Measurements from ENCODE around the gene HLA-DPB1.

The HLA-DPB1 gene

DNA sequence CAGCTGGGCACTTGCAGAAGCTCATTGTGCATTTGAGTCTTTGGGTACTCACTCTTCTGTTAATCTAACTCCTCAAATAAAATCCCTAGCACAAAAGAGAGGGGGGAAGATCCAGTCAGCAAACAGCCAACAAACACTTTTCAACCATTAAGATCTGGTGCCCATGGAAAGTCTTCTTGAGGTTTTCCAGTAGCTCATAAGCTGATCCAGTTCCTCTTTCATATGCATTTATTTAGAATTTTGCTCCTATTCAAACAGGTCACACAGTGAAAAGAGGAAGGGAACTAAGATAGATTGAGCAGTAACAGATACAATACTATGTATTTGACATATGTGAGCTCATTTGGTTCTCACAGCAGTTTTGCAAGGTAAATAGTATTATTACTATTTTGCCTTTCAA is 38.6 kb downstream of the HLA-DPB1 start:
- Histone ChIP-seq H3K4me1 (ENCODE audit: low read length) (no peaks in the 10 kb centered on the region), H3F3A (ENCODE audit: insufficient read depth, low read length) (no peaks in the 10 kb centered on the region), H4K20me1 (ENCODE audit: insufficient read depth, low read length) (no peaks in the 10 kb centered on the region), H3K27me3 (replicated peaks; ENCODE audit: insufficient read depth, low read length) (peaks cover 31% of the 10 kb centered on the region), H3K79me2 (ENCODE audit: low read length) (no peaks in the 10 kb centered on the region), H3K36me3 (replicated peaks; ENCODE audit: insufficient read depth, low read length) (no peaks in the 10 kb centered on the region), H3K9me2 (replicated peaks; ENCODE audit: insufficient read depth, low read length) (no peaks in the 10 kb centered on the region), H3K27ac (ENCODE audit: low read length) (no peak overlapping the region), H3K9ac (ENCODE audit: low read length) (no peak overlapping the region), H2AFZ (ENCODE audit: low read length) (no peak overlapping the region), H3K4me3 (ENCODE audit: low read length) (no peak overlapping the region), H3K4me2 (ENCODE audit: low read depth, low read length) (no peak overlapping the region), H3K9me3 (replicated peaks; ENCODE audit: insufficient read depth, low read length) (no peaks in the 10 kb centered on the region)
- no peak for DNase-seq
- no peak for TF ChIP-seq EZH2 (optimal IDR thresholded peaks at IDR 0.05; ENCODE audit: low read depth, low read length)
- TF ChIP-seq CTCF (IDR thresholded peaks at IDR 0.05; ENCODE audit: low read length): no peak
- no peak for TF ChIP-seq EZH2phosphoT487 (IDR thresholded peaks at IDR 0.05; ENCODE audit: low read length)

DNA sequence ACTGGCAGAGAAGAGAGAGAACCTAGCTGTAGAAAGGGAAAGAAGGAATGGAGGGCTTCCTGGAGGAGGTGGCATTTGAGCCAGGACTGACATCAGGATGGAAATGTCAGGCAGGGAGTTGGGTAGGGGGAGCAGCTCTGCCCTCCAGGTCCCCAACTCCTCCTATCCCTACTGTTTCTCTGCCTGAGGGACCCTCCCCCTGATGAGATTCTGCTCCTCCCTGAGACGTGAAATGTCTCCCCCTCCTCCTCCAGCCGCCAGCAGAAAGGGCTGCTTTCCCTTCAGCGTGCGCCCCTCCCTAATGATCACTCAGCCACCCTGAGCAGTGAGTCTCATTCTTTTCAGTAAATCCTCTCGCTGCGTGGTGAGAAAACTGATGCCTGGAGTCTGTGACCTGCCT is 40.6 kb downstream of the HLA-DPB1 start:
- no peak for DNase-seq
- no peak overlapping the region for H3K27ac ChIP-seq (ENCODE audit: low read length)
- TF ChIP-seq EZH2phosphoT487 (IDR thresholded peaks at IDR 0.05; ENCODE audit: low read length): no peak
- TF ChIP-seq CTCF (IDR thresholded peaks at IDR 0.05; ENCODE audit: low read length): no peak
- TF ChIP-seq EZH2 (optimal IDR thresholded peaks at IDR 0.05; ENCODE audit: low read depth, low read length): no peak
- peaks cover 45% of the 10 kb centered on the region for H3K27me3 ChIP-seq (replicated peaks; ENCODE audit: insufficient read depth, low read length)
- no peak overlapping the region for H2AFZ ChIP-seq (ENCODE audit: low read length)
- H4K20me1 ChIP-seq (ENCODE audit: insufficient read depth, low read length): no peaks in the 10 kb centered on the region
- no peaks in the 10 kb centered on the region for H3K4me1 ChIP-seq (ENCODE audit: low read length)
- no peak overlapping the region for H3K4me2 ChIP-seq (ENCODE audit: low read depth, low read length)
- no peak overlapping the region for H3K9ac ChIP-seq (ENCODE audit: low read length)
- H3K9me3 ChIP-seq (replicated peaks; ENCODE audit: insufficient read depth, low read length): no peaks in the 10 kb centered on the region
- H3F3A ChIP-seq (ENCODE audit: insufficient read depth, low read length): no peaks in the 10 kb centered on the region
- no peak overlapping the region for H3K4me3 ChIP-seq (ENCODE audit: low read length)
- H3K36me3 ChIP-seq (replicated peaks; ENCODE audit: insufficient read depth, low read length): no peaks in the 10 kb centered on the region
- H3K79me2 ChIP-seq (ENCODE audit: low read length): no peaks in the 10 kb centered on the region
- no peaks in the 10 kb centered on the region for H3K9me2 ChIP-seq (replicated peaks; ENCODE audit: insufficient read depth, low read length)

- no peak overlapping the region for H2AFZ ChIP-seq (ENCODE audit: low read length)
These were observed 41.3 kb downstream of the HLA-DPB1 start for GRCh38 chr6:33116841-33117711.

More at GRCh38 chr6:33116841-33117711, 41.3 kb downstream of the HLA-DPB1 start:
- H3K4me2 ChIP-seq (ENCODE audit: low read depth, low read length): no peak overlapping the region
- H3F3A ChIP-seq (ENCODE audit: insufficient read depth, low read length): no peaks in the 10 kb centered on the region
- DNase-seq: no peak
- H3K79me2 ChIP-seq (ENCODE audit: low read length): no peaks in the 10 kb centered on the region
- no peaks in the 10 kb centered on the region for H3K9me3 ChIP-seq (replicated peaks; ENCODE audit: insufficient read depth, low read length)
- no peak overlapping the region for H3K27ac ChIP-seq (ENCODE audit: low read length)
- H4K20me1 ChIP-seq (ENCODE audit: insufficient read depth, low read length): no peaks in the 10 kb centered on the region
- H3K4me3 ChIP-seq (ENCODE audit: low read length): no peak overlapping the region
- H3K27me3 ChIP-seq (replicated peaks; ENCODE audit: insufficient read depth, low read length): peaks cover 47% of the 10 kb centered on the region
- TF ChIP-seq CTCF (IDR thresholded peaks at IDR 0.05; ENCODE audit: low read length): no peak
- TF ChIP-seq EZH2 (optimal IDR thresholded peaks at IDR 0.05; ENCODE audit: low read depth, low read length): no peak
- TF ChIP-seq EZH2phosphoT487 (IDR thresholded peaks at IDR 0.05; ENCODE audit: low read length): no peak
- no peak overlapping the region for H3K9ac ChIP-seq (ENCODE audit: low read length)
- no peaks in the 10 kb centered on the region for H3K4me1 ChIP-seq (ENCODE audit: low read length)
- no peaks in the 10 kb centered on the region for H3K36me3 ChIP-seq (replicated peaks; ENCODE audit: insufficient read depth, low read length)
- no peaks in the 10 kb centered on the region for H3K9me2 ChIP-seq (replicated peaks; ENCODE audit: insufficient read depth, low read length)
